ENCODE data around the gene SH3RF3. TPM values are rescaled to one million over a fixed set of nuclear protein-coding genes. Genes with fewer than 3 reads are reported as not detected.

Gene SH3RF3
- total and polyA plus RNA-seq, 2 of the 13 experiments (the other 11 are each of a cell fraction or from before 2014, with no cell fraction given) = 0.04 TPM; not detected in 1

DNA sequence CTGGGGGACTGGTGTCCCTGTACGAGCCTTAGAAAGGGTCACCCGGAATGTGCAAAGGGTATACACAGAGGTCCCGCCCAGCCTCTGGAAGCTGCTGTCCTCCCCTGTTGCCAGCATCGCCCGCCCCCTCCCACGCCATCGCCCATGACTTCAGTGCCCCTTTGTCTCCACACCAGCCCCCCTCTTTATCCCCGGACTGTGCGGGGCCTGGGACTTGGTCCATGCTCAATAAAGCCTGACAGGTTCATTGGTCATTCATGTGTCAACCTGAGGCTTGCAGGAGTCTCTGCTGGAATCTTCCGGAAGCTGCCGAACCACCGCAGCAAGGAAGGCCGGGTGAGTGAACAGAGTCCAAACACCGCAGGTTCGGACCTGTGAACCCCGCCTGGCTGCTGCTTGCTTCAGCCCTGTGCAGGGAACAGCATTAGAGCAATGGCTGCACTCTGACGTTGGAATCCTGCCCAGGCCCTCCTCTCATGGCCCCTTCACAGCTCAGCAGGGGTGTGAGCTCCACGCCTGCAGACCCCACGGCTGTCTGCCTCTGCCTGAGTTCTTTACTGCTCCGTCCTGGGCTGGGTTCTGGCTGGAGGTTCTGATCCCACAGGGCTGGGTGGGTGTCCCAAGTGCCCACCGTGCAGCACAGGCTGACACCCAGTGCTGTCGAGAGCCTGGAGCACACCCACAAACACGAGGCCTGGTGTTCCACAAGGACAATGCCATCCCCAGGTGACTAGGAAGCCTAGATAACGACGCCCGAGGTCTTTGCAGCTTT, 388.3 kb downstream of the SH3RF3 start (continued):
- no peak for TF ChIP-seq ZBTB40 (IDR thresholded peaks at IDR 0.05)
- TF ChIP-seq ZBTB40 (CRISPR knock-in tag; IDR thresholded peaks at IDR 0.05) = no peak; the same call in none of the 2 replicates
- no peak for TF ChIP-seq ZNF589 (CRISPR knock-in tag; conservative IDR thresholded peaks at IDR 0.05)
- TF ChIP-seq PLRG1 (conservative IDR thresholded peaks at IDR 0.05) = no peak
- TF ChIP-seq RARA (CRISPR knock-in tag; IDR thresholded peaks at IDR 0.05) = no peak; the same call in 1 of the 2 replicates
- no peak for TF ChIP-seq FOXA1 (IDR thresholded peaks at IDR 0.05)
- TF ChIP-seq FOXA1 (CRISPR knock-in tag; IDR thresholded peaks at IDR 0.05) = no peak
- no peak; the same call in 1 of the 2 replicates for TF ChIP-seq REPIN1 (CRISPR knock-in tag; IDR thresholded peaks at IDR 0.05; ENCODE audit: borderline replicate concordance, low read depth)
- peak; percentile 46; the same call in 1 of the 2 replicates for TF ChIP-seq ERF (CRISPR knock-in tag; IDR thresholded peaks at IDR 0.05)
- TF ChIP-seq RAD21 (CRISPR knock-in tag; IDR thresholded peaks at IDR 0.05) = no peak
- TF ChIP-seq GPN1 (CRISPR knock-in tag; IDR thresholded peaks at IDR 0.05; ENCODE audit: borderline replicate concordance) = no peak
- no peak for TF ChIP-seq ZNF3 (CRISPR knock-in tag; IDR thresholded peaks at IDR 0.05)
- TF ChIP-seq ZNF331 (CRISPR knock-in tag; IDR thresholded peaks at IDR 0.05) = 0 out of 2 replicates have a peak, but pooled peaks have one; percentile 48
- TF ChIP-seq RFXAP (CRISPR knock-in tag; IDR thresholded peaks at IDR 0.05; ENCODE audit: borderline replicate concordance) = peak; percentile 84
- TF ChIP-seq SMAD3 (CRISPR knock-in tag; IDR thresholded peaks at IDR 0.05) = no peak
- TF ChIP-seq HNRNPK (IDR thresholded peaks at IDR 0.05; ENCODE audit: low read depth, low read length, poor library complexity, severe bottlenecking) = no peak
- no peak for TF ChIP-seq MNT (IDR thresholded peaks at IDR 0.05)
- TF ChIP-seq ZSCAN29 (CRISPR knock-in tag; conservative IDR thresholded peaks at IDR 0.05) = 0 out of 2 replicates have a peak, but pooled peaks have one; percentile 40
- TF ChIP-seq CEBPB (IDR thresholded peaks at IDR 0.05; ENCODE audit: borderline replicate concordance, low read depth, low read length) = no peak
- TF ChIP-seq ZNF704 (CRISPR knock-in tag; IDR thresholded peaks at IDR 0.05; ENCODE audit: borderline replicate concordance) = peak; percentile 93
